HG03108 (cell line): Measurements from ENCODE around the gene TRAPPC14.

Experiments used
- ATAC-seq: cut with Tn5 transposase; IDR thresholded peaks from one replicate; pipeline ENCODE4 v1.9.1; 2021; ENCODE audit warnings: moderate library complexity; ENCODE audit not compliant: unreplicated experiment

Gene TRAPPC14

GRCh38 chr7:100126931-100127865, 31.3 kb downstream of the TRAPPC14 start, which contains the start of gene MBLAC1:
MBLAC1 (plus strand) TSS chr7:100126967; CDS start chr7:100127396, 429 bp downstream.
- peak; percentile 50 for ATAC-seq

GRCh38 chr7:100126239-100126930, 32.1 kb downstream of the TRAPPC14 start:
- no peak for ATAC-seq

GRCh38 chr7:100124301-100125230, 34.0 kb downstream of the TRAPPC14 start:
- no peak for ATAC-seq

GRCh38 chr7:100122568-100122967, 36.0 kb downstream of the TRAPPC14 start:
- no peak for ATAC-seq

GRCh38 chr7:100122067-100122466, 36.5 kb downstream of the TRAPPC14 start:
- no peak for ATAC-seq

- ATAC-seq = no peak
Measured at GRCh38 chr7:100120733-100121036, 37.8 kb downstream of the TRAPPC14 start.

GRCh38 chr7:100119970-100120732, 38.4 kb downstream of the TRAPPC14 start:
- ATAC-seq = peak; percentile 29

GRCh38 chr7:100119072-100119969, 39.2 kb downstream of the TRAPPC14 start, which contains the start of the genes CNPY4 and TAF6:
CNPY4 (plus strand) TSS chr7:100119634; CDS start chr7:100119745, 111 bp downstream.
TAF6 (minus strand) TSS chr7:100119358; CDS start chr7:100114209, 5,149 bp downstream.
- ATAC-seq = peak; percentile 62

GRCh38 chr7:100118388-100119071, 40.0 kb downstream of the TRAPPC14 start:
- no peak for ATAC-seq

GRCh38 chr7:100115026-100115425, 43.5 kb downstream of the TRAPPC14 start:
- no peak for ATAC-seq

- ATAC-seq = no peak
Measured at GRCh38 chr7:100111914-100112313, 46.6 kb downstream of the TRAPPC14 start.

GRCh38 chr7:100111156-100111555, 47.4 kb downstream of the TRAPPC14 start:
- no peak for ATAC-seq

GRCh38 chr7:100109521-100110163, 48.9 kb downstream of the TRAPPC14 start:
- ATAC-seq = no peak

- no peak for ATAC-seq
Measured at GRCh38 chr7:100107890-100108289, 50.6 kb downstream of the TRAPPC14 start.

- ATAC-seq = no peak
Measured at GRCh38 chr7:100107125-100107737, 51.3 kb downstream of the TRAPPC14 start.

GRCh38 chr7:100106633-100107032, 51.9 kb downstream of the TRAPPC14 start:
- no peak for ATAC-seq

GRCh38 chr7:100105534-100105933, 53.0 kb downstream of the TRAPPC14 start:
- ATAC-seq = no peak
